Adipose tissue (tissue), 3 donors: ENCODE measurements around the gene DLG2. TPM values are rescaled to one million over a fixed set of nuclear protein-coding genes. Genes with fewer than 3 reads are reported as not detected.
"Not testable (repeated sequence)": the region's sequence is repeated elsewhere in the genome, so short reads cannot be mapped to it uniquely, and the experiment has no call there.

ENCODE experiments used
- H3K27ac ChIP-seq: one replicate; pipeline ENCODE4 v1.5.1; 2013; ENCODE audit warnings: low read depth, low read length
- WGBS, 3 donors: extraction: QIAGEN DNeasy Blood & Tissue Kit; methylation state at CpG; one replicate each; pipeline ENCODE4 v1.1.7; 2013; 5-methylcytosine and 5-hydroxymethylcytosine counted together
- polyA plus RNA-seq, 3 donors: library from polyadenylated mRNA; stranded (reverse); fragments of 200-250 nt; gene quantifications; one replicate each; pipeline ENCODE4 v1.2.3, GENCODE V29; 2013
- donor health status: healthy with polysubstance abuse.
- donor health status: Bipolar disorder and iron deficiency.
- donor health status: healthy.

The DLG2 gene
- polyA plus RNA-seq, 3 donors, result 0.51 to 1.7 (median 0.91) TPM

GRCh38 chr11:85394283-85394682, 232.9 kb downstream of the DLG2 start:
- WGBS, 3 donors, result 45 to 66% (median 60%) methylated on average over 2 of the region's 2 CpGs
- H3K27ac ChIP-seq, result no peak overlapping the region

GRCh38 chr11:85391141-85391540, 236.0 kb downstream of the DLG2 start:
- no peak overlapping the region for H3K27ac ChIP-seq
- WGBS, 3 donors, result 53 to 68% (median 58%) methylated on average over 1 of the region's 1 CpG

GRCh38 chr11:85385547-85385946, 241.6 kb downstream of the DLG2 start:
- no peak overlapping the region for H3K27ac ChIP-seq

- WGBS, 3 donors, result 42 to 63% (median 43%) methylated on average over 1 of the region's 1 CpG
Measured at GRCh38 chr11:85385111-85385510, 242.0 kb downstream of the DLG2 start.

GRCh38 chr11:85379066-85379465, 248.1 kb downstream of the DLG2 start:
- 83 to 88% (median 85%) methylated on average over 2 of the region's 2 CpGs for WGBS, 3 donors
- H3K27ac ChIP-seq, result no peak overlapping the region

More at GRCh38 chr11:85385111-85385510, 242.0 kb downstream of the DLG2 start:
- H3K27ac ChIP-seq, result no peak overlapping the region

- no peak overlapping the region for H3K27ac ChIP-seq
Measured at GRCh38 chr11:85377901-85378300, 249.2 kb downstream of the DLG2 start.

- H3K27ac ChIP-seq, result no peak overlapping the region
- WGBS, 3 donors, result 91 to 94% (median 92%) methylated on average over 6 of the region's 6 CpGs
Measured at GRCh38 chr11:85359859-85360258, 267.3 kb downstream of the DLG2 start.

GRCh38 chr11:85355921-85356320, 271.2 kb downstream of the DLG2 start:
- H3K27ac ChIP-seq, result no peak overlapping the region

- WGBS, 3 donors, result 90 to 96% (median 94%) methylated on average over 2 of the region's 2 CpGs
- H3K27ac ChIP-seq, result not testable (repeated sequence)
Measured at GRCh38 chr11:85349539-85349938, 277.6 kb downstream of the DLG2 start.

GRCh38 chr11:85348945-85349344, 278.2 kb downstream of the DLG2 start:
- no peak overlapping the region for H3K27ac ChIP-seq

GRCh38 chr11:85347291-85347690, 279.9 kb downstream of the DLG2 start:
- WGBS, 3 donors, result 64 to 69% (median 68%) methylated on average over 1 of the region's 1 CpG
- H3K27ac ChIP-seq, result no peak overlapping the region

- WGBS, 3 donors, result 95 to 98% (median 97%) methylated on average over 6 of the region's 6 CpGs
- H3K27ac ChIP-seq, result no peak overlapping the region
Measured at GRCh38 chr11:85346484-85346883, 280.7 kb downstream of the DLG2 start.

- 83 to 94% (median 84%) methylated on average over 3 of the region's 3 CpGs for WGBS, 3 donors
Measured at GRCh38 chr11:85340846-85341245, 286.3 kb downstream of the DLG2 start.

GRCh38 chr11:85318573-85318972, 308.6 kb downstream of the DLG2 start:
- H3K27ac ChIP-seq, result no peak overlapping the region
- 24 to 75% (median 27%) methylated on average over 1 of the region's 1 CpG for WGBS, 3 donors

More at GRCh38 chr11:85340846-85341245, 286.3 kb downstream of the DLG2 start:
- not testable (repeated sequence) for H3K27ac ChIP-seq

- no peak overlapping the region for H3K27ac ChIP-seq
- 69 to 74% (median 72%) methylated on average over 5 of the region's 5 CpGs for WGBS, 3 donors
Measured at GRCh38 chr11:85316967-85317366, 310.2 kb downstream of the DLG2 start.

GRCh38 chr11:85313741-85314140, 313.4 kb downstream of the DLG2 start:
- H3K27ac ChIP-seq, result no peak overlapping the region

GRCh38 chr11:85310479-85310878, 316.7 kb downstream of the DLG2 start:
- 52 to 78% (median 68%) methylated on average over 2 of the region's 2 CpGs for WGBS, 3 donors
- H3K27ac ChIP-seq, result no peak overlapping the region

- 65 to 88% (median 65%) methylated on average over 3 of the region's 3 CpGs for WGBS, 3 donors
- H3K27ac ChIP-seq, result no peak overlapping the region
Measured at GRCh38 chr11:85307366-85307765, 319.8 kb downstream of the DLG2 start.

- H3K27ac ChIP-seq, result no peak overlapping the region
- 41 to 92% (median 90%) methylated on average over 1 of the region's 1 CpG for WGBS, 3 donors
Measured at GRCh38 chr11:85301895-85302678, 325.1 kb downstream of the DLG2 start.

- H3K27ac ChIP-seq, result no peak overlapping the region
- WGBS, 3 donors, result 63 to 90% (median 86%) methylated on average over 1 of the region's 1 CpG
Measured at GRCh38 chr11:85299258-85299942, 327.7 kb downstream of the DLG2 start.
